NT2/D1 (cell line): ENCODE results near the gene FAM118B.
"Not testable (repeated sequence)": the region's sequence is repeated elsewhere in the genome, so short reads cannot be mapped to it uniquely, and the experiment has no call there.

Source experiments
- DNase-seq: peaks from one replicate; pipeline ENCODE4 v3.0.0-alpha.2; 2011; ENCODE audit warnings: low read depth, low spot score
- H3K27me3 ChIP-seq: 2 replicates; pipeline ENCODE4 v1.6.0; 2011; ENCODE audit warnings: mild to moderate bottlenecking; ENCODE audit not compliant: insufficient read length, insufficient read depth
- H3K36me3 ChIP-seq: 2 replicates; pipeline ENCODE4 v1.6.1; 2011; ENCODE audit warnings: mild to moderate bottlenecking, low read length, mixed read lengths; ENCODE audit not compliant: insufficient read depth, insufficient read length
- H3K4me1 ChIP-seq: 2 replicates; pipeline ENCODE4 v1.5.1; 2011; ENCODE audit not compliant: insufficient read depth, insufficient read length
- H3K4me3 ChIP-seq: 2 replicates; pipeline ENCODE4 v1.5.1; 2011; ENCODE audit warnings: low read depth; ENCODE audit not compliant: insufficient read length
- H3K9ac ChIP-seq: 2 replicates; pipeline ENCODE4 v1.6.0; 2011; ENCODE audit warnings: low read depth; ENCODE audit not compliant: insufficient read length
- H3K9me3 ChIP-seq: 2 replicates; pipeline ENCODE4 v1.5.1; 2011; ENCODE audit warnings: mild to moderate bottlenecking, low read length; ENCODE audit not compliant: insufficient read depth
- SUZ12 ChIP-seq: IDR thresholded peaks from 2 replicates; pipeline ENCODE4 v1.6.1; 2011; ENCODE audit not compliant: insufficient read length, insufficient read depth; ENCODE audit errors: extremely low read depth
- YY1 ChIP-seq: IDR thresholded peaks from 2 replicates; pipeline ENCODE4 v1.6.1; 2011; ENCODE audit not compliant: insufficient read length, insufficient read depth
- ZNF274 ChIP-seq: IDR thresholded peaks from 2 replicates; pipeline ENCODE4 v1.6.1; 2011; ENCODE audit warnings: mild to moderate bottlenecking, low read depth, low read length

The FAM118B gene

GRCh38 chr11:126253265-126253664 is 41.7 kb downstream of the FAM118B start:
- peaks cover 59% of the 10 kb centered on the region for H3K36me3 ChIP-seq
- TF ChIP-seq ZNF274 (no peak), YY1 (no peak), SUZ12 (no peak)
- H3K9ac ChIP-seq: no peak overlapping the region
- H3K4me3 ChIP-seq: no peak overlapping the region
- H3K27me3 ChIP-seq: no peaks in the 10 kb centered on the region
- H3K9me3 ChIP-seq: no peaks in the 10 kb centered on the region
- no peaks in the 10 kb centered on the region for H3K4me1 ChIP-seq
- DNase-seq: no peak

- no peak overlapping the region for H3K9ac ChIP-seq
- DNase-seq: no peak
- no peaks in the 10 kb centered on the region for H3K27me3 ChIP-seq
- H3K4me3 ChIP-seq: no peak overlapping the region
- TF ChIP-seq SUZ12: no peak
- no peak for TF ChIP-seq ZNF274
- TF ChIP-seq YY1: no peak
- H3K36me3 ChIP-seq: peaks cover 59% of the 10 kb centered on the region
- no peaks in the 10 kb centered on the region for H3K9me3 ChIP-seq
- H3K4me1 ChIP-seq: no peaks in the 10 kb centered on the region
Observed at GRCh38 chr11:126254819-126255218, 43.2 kb downstream of the FAM118B start.

- not testable (repeated sequence) for DNase-seq, H3K4me1 ChIP-seq, H3K9me3 ChIP-seq, H3K4me3 ChIP-seq, H3K9ac ChIP-seq, H3K27me3 ChIP-seq
- peaks cover 57% of the 10 kb centered on the region for H3K36me3 ChIP-seq
Observed at GRCh38 chr11:126255507-126255906, 43.9 kb downstream of the FAM118B start.

- H3K36me3 ChIP-seq: peaks cover 56% of the 10 kb centered on the region
Observed at GRCh38 chr11:126256216-126256615, 44.6 kb downstream of the FAM118B start.

DNA sequence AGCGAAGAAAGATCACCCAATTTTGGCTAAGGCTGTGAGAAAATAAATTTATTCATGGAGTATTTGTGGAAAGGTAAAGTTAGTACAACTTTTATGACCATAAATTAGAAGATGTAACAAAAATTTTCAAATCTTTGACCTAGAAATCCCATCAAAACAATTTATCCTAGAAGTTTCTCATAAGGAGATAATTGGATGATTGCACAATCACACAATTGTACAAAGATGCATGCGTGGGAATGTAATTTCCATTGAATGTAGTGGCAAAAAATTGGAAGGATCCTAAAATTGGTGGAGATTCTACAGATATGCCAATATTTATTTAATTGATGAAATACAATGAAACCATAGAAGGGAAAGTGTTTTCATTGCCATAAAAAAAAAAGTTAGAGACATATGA is 45.6 kb downstream of the FAM118B start:
- Histone ChIP-seq H3K4me3 (no peak overlapping the region), H3K9me3 (no peaks in the 10 kb centered on the region), H3K9ac (no peak overlapping the region), H3K36me3 (peaks cover 58% of the 10 kb centered on the region), H3K4me1 (no peaks in the 10 kb centered on the region), H3K27me3 (no peaks in the 10 kb centered on the region)
- TF ChIP-seq YY1 (no peak), ZNF274 (no peak), SUZ12 (no peak)
- no peak for DNase-seq

More at GRCh38 chr11:126256216-126256615, 44.6 kb downstream of the FAM118B start:
- TF ChIP-seq ZNF274 (no peak), SUZ12 (no peak), YY1 (no peak)
- no peaks in the 10 kb centered on the region for H3K9me3 ChIP-seq
- H3K27me3 ChIP-seq: no peaks in the 10 kb centered on the region
- H3K9ac ChIP-seq: no peak overlapping the region
- H3K4me1 ChIP-seq: no peaks in the 10 kb centered on the region
- no peak for DNase-seq
- no peak overlapping the region for H3K4me3 ChIP-seq

GRCh38 chr11:126257764-126258163 is 46.2 kb downstream of the FAM118B start:
- H3K4me1 ChIP-seq: no peaks in the 10 kb centered on the region
- H3K27me3 ChIP-seq: no peaks in the 10 kb centered on the region
- DNase-seq: no peak
- H3K4me3 ChIP-seq: no peak overlapping the region
- no peak for TF ChIP-seq YY1
- TF ChIP-seq ZNF274: no peak
- TF ChIP-seq SUZ12: no peak
- H3K36me3 ChIP-seq: peaks cover 60% of the 10 kb centered on the region
- H3K9me3 ChIP-seq: no peaks in the 10 kb centered on the region
- H3K9ac ChIP-seq: no peak overlapping the region

DNA sequence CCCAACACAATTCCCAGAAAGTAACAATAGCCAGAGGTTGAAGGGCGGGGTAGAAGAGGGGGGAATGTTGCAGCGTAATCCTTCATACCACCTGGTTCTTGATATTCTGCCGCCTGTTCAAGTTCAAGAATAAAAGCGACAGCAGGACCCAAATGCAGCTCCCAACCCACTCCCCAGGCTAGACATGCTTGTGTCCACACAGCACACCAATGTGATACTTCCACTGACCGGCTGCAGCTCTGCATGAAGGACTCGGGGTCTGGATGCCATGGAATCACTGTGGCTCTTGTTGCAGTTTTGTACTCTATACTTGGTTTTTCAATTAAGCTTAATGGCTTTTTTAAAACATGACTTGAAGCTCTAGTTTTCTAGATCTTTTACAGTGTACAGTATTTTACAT is 50.6 kb downstream of the FAM118B start:
- no peak for TF ChIP-seq SUZ12
- no peak for TF ChIP-seq YY1
- TF ChIP-seq ZNF274: no peak
- Histone ChIP-seq H3K4me3 (no peak overlapping the region), H3K9ac (no peak overlapping the region), H3K4me1 (no peaks in the 10 kb centered on the region), H3K9me3 (no peaks in the 10 kb centered on the region), H3K36me3 (peaks cover 68% of the 10 kb centered on the region), H3K27me3 (no peaks in the 10 kb centered on the region)
- no peak for DNase-seq

- Histone ChIP-seq H3K4me1 (no peaks in the 10 kb centered on the region), H3K4me3 (no peak overlapping the region), H3K36me3 (peaks cover 69% of the 10 kb centered on the region), H3K9ac (no peak overlapping the region), H3K9me3 (no peaks in the 10 kb centered on the region), H3K27me3 (no peaks in the 10 kb centered on the region)
- no peak for TF ChIP-seq SUZ12
- no peak for TF ChIP-seq ZNF274
- TF ChIP-seq YY1: no peak
- no peak for DNase-seq
Observed at GRCh38 chr11:126263489-126263888, 51.9 kb downstream of the FAM118B start.
